Stimulated activated CD4-positive, alpha-beta T cell treated with anti-CD3 and anti-CD28 coated beads, Interleukin-15, amount 100 ng/mL, for 48 hours (primary cell): Measurements from ENCODE around the gene ITGA3.
A peak's percentile ranks its signal among the peaks of the same experiment; 100 is the strongest.

Experiments used
- DNase-seq, 2 donors: peaks; one replicate each; pipeline ENCODE4 v3.0.0-alpha.2; 2020; ENCODE audit warnings: low read depth in 2 of 2

Gene ITGA3

DNA sequence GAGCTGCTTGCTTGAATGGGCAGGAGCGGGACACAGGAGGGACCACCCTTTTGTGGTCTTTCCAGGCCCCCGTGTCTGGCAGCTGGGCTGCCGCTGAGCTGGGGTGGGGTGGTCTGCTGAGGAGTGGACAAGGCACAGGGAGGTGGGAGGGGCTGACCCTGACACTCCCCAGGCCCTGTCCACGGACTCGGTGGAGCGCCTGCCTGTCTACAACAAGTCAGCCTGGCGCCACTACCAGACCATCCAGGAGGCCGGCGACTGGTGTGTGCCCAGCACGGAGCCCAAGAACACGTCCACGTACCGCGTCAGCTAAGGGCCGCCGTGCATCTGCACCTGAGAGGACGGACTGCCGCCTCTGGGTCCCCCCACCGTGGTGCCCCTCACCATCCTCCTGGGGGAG is 53.9 kb downstream of the ITGA3 start:
- no peak for DNase-seq

DNA sequence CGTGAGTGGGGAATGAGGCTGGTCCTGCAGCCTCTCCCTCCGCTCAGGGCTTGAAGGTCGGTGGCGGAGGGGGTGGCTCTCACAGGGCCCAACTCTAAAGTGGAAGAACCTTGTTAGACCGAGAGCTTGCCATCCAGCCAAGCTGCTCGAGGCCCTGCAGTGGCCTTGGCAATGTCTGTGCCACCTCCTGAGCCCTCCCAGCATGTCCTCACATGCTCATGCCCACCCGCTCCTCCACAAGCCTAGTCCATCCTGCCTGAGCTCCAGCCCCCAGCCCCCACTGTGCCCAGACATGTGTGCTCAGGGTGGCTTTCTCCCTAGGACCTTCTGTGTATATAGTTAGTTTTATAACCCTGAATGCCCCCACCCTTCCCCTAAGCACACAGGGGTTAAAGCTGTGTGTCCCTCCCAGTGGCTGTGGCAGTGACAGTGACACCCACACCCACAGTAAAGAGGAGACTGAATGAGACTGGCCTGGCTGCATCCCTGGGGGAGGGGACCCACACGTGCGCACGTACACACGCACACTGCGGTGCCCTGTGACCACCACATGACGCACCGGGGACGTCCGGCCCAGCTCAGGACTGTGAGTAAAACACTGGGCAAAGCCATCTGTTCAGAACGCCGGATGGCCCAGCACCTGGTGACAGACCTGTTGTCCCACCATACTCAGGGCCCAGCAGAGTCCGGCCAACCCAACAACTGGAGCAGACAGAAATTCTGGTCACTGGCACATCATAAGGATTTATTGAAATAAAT is 54.9 kb downstream of the ITGA3 start:
- no peak for DNase-seq

DNA sequence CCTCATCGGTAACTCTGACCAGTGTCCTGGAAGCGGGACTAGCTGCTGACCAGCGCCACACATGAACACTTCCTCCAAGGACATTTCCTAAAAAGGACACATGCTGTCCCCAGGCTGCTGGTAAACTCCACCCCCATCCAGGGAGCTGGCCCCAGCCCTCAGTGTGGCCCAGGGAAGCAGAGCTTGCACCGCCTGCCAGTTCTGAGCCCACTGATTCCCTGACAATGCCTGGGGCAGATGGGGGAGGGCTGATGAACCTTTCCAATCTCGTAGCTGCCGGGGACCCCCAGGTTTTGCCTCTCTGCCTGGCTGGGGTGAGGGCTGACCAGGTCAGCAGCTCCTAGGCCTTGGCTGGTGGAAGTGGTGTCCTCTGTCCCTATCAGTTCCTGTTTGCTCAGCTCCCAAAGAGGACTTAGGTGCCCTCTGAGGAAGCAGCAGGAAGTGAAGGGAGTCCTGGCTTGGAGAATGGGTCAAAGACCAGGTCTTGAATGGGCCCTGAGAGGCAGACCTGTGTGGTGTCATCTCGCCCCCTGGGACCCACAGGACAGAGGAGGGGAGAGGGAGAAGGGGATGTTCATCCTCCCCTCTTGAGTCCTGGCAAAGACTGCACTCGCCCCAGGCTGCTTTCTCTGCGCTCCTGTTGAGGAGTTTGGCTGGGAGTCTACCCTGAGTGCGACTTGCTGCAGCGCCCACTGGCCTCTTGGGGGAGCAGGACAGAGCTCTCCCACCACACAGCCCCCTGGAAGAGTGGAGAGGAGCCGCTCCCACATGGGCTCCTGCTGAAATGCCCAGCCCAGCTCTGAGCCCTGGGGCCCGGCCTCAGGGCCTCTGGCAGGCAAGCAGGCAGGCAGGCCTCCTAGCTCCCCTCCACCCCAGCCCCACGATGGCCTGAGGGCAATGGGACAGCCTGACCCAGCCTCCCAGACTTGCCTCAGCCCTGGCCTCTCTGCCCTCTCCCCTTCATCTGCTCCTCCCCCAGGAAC is 56.1 kb downstream of the ITGA3 start:
- DNase-seq = no peak

DNA sequence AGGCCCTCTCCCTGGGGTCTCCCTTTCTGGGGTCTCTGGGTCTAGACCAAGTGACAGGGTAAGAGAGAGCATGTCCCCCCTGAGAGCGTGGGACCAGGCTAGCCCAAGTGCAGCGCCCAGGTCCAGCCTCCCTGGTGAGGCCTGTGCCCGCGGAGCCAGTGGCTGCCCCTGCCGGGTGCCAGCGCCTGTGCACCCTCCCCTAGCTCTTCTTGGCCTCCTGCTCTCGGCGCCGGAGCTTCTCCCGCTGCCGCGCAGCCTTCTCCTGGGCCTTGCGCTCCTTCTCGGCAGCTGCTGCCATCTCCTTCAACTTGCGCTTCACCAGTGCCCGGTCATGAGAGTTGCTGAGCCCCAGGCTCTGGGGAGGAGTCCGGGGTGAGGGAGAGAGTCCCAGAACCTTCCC is 56.8 kb downstream of the ITGA3 start:
- DNase-seq = no peak

DNA sequence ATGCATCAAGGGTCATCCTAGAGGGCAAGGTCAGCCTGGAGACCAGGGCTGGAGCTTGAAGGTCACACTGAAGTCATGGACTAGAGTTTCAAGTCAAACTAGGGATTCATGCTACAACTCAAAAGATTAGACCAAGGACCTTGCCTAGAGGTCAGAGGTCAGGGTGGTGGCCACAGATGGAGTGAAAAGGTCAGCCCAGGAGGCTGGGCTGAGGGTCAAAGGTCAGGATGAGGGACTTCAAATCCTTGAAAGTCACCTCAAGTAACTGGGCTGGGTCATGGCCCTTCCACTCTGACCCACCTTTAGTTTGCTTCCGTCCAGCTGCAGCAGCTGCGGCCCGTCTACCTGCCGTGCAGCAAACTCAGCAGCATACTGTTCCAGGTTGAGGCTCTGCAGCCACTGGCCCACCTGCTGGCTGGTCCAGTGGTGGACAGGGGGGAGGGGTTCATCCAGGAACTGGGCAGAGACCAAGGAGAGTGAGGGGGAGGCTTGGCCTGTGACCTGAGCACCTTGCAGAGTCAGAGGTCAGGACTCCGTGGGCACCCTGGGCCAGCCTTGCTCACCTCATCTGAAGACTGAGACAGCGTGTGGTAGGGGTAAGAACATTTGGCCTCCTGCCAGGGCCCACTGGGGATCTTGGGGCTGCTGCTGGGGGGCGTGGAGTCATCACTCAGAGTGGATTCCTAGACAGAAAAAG is 57.9 kb downstream of the ITGA3 start:
- no peak for DNase-seq

DNA sequence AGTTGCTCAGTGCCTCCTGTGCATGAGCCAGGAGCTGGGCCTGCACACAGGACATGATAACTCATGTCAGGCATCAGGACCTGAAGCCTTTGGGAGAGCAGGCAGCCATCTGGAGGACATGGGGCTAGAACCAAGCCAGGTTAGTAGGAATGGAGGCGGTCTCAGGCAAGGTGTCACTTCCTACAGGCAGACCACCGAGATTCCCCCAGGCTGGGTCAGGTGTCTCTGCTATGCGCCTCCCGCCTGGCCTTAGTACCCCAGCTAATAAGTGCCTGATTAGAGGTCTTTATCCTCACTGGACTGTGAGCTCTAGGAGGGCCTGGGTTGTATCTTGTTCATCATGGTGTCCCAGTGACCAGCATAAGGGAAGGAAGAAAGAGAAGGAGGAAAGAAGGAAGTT is 58.5 kb downstream of the ITGA3 start:
- no peak for DNase-seq

DNA sequence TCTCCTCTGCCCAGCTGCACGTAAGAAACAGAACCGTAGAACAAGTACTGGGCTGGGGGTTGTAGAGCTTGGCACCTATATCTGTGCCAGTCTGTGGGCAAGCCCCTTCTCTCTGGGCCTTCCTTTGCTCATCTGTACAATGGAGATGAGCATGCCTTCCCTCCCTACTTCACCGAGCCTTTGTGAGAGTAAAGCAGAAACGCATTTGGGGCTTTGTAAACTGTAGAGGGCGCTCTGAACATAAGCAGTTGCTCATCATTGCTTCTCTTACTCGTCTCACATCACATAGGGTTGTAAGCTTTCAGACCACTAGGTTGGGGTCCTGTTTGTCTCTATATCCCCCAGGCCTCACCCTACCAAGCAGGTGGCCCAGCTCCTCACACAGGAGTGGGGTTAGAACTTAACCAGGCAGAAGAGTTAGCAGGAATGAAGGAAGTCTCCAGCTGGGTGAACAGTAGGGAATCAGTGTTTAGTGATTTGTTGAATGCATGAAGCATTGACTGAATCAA is 59.0 kb downstream of the ITGA3 start:
- DNase-seq = peak in 1 of 2 donors; percentile 43

DNA sequence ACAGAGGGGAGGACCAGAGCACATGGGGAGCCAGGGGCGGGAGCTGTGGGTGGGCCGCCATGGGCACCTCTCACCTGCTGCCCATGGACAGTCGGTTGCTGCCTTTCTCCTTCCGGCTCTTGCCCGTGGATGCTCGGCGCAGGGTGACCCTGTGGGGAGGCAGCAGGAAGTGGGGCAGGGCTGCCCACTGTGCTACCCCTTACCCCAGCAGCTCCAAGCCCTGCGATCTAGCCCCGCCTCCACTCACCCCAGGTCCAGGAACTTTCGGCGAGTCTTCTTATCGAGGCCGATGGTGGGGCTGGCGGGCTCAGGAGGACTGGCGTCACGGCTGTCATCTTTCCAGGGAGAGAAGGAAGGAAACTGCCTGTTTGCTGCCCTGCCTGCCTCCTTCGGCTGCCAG is 59.8 kb downstream of the ITGA3 start:
- no peak for DNase-seq

DNA sequence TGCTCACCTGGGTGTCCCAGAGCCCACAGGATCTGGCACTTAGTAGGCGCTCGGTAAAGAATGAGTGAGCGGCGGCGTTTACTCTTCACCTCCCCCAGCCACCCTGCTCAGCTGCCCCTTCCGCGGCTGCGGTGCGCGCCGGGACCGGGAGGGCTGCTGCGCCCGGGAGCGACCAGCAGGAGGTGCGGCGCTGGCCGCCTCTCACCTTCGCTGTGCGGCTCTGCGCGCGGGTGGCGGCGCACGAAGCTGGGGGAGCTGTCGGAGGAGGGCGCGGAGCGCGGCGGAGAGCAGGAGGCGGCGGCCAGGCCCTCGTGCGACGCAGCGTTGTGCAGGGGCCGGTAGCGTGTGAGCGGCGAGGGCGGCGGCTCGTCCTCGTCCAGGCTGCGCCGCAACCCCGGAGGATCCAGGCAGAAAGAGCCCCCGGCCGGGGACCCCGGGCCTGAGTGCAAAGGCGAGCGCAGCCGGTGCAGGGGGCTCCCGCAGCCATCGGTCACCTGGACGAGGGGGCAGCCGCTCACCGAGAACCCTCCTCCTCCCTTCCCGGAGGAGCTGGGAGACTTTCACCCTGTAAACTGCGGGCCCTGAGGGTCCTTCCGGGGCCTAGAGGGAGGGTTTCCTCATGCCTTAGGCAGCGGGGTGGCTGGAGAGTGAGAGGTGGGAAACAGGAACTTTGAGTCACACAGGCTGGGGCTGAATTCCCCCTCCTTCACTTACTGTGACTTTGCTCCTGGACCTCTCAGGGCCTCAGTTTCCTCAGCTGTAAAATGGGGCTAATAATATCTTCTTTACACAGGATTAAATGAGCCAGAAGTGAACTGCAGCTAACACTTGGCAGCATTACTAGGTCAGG is 61.5 kb downstream of the ITGA3 start:
- DNase-seq = peak; percentile 32 to 61

DNA sequence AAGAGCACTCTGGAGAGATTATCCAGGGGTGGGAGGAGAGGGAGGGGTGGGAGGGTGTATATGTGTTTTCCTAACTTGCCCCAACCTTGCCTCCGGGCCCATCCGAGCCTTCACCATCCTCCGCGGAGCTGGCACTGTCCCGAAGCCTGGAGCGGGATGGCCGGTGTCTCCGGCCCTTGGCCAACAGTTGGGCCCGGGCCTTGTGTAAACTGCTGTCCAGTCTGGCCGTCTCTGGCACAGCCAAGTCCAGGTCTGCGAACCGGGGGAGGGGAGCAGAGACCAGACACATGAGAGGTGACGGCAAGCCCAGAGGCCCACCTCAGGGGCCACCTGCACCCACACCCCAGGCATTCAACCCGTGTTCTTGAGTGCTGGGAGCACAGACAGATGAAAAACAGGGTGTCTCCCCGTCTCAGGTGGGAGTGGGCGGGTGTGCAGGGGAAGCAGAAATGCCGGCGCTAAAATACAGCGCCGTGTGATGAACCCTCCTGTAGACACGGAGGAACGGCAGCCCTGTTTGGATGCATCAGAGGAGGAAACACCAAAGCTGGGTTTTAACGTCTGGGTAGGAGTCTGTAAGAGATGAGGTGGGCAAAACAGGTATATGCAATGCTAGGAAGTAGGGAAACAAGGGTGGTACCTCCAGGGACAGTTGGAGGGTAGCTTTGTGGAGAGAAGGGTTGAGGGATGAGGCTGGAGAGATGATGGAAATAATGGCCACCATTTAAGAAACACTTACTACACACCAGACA is 62.3 kb downstream of the ITGA3 start:
- DNase-seq = no peak

DNA sequence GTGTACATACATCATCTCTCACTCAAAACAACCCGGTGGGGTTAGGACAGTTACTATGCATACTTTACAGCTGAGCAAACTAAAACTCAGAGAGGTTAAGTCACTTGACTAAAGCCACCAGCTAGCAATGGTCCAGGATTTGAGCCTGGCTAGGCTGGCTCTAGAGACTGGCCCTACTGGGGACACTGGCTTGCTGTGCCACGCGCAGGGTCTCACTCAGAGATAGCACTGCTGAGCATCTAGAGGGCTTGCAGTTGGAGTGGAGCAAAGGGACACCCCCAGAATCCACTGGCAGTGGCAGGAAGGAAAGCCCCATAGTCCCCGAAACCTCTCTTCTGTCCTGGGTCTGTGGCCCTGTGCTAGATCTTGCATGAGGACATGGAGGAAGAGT is 62.9 kb downstream of the ITGA3 start:
- no peak for DNase-seq

DNA sequence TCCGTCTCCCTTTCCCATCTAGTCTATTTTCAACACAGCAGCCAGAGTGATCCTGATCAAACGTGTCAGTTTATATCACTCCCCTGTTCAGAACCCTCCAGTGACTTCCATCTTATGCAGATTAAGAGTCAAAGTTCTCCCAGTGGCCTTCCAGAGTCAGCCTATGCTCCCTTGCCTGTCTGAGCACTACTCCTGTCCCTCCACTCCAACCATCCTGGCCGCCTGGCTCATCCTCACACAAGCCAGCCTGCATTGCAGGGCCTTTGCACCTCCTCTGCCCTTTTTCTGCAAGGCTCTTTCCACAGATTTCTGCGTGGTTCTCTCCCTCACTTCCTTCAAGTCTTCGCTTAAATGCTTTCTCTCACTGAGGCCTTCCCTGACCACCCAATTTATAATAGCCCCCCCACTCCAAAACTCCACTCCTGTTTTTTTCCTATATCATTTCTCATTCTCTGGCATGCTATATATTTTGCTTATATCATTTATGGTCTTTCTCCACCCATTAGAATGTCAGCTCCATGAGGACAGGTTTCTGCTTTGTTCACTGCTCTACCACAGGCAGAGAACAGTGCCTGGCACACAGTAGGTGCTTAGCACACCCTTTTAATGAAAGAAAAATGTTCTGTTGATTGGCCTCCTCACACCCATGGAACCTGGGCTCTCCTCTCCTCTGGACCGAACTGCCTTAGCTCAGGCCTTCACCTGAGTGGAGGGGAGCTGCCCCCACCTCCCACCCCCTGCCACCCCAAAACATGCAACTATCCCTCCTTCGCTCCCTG is 64.8 kb downstream of the ITGA3 start:
- DNase-seq = no peak

DNA sequence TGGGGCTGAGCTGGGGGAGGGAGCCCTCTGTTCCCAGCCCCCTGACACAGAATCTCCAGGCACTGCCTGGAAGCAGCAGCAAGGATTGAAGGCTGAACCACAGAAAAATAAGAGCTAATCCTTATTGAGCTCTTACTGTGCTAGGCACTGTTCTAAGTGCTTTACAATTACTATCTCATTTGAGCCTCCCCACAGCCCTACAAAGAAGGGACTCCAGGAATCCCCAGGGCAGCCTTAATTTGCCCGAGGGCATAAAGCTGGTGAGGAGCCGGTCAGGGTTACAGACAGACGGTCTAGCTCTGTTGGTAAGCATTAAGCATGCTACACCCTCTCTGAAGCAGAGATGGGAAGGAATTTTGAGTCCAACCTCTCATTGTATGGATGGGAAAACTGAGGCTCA is 67.0 kb downstream of the ITGA3 start:
- no peak for DNase-seq

DNA sequence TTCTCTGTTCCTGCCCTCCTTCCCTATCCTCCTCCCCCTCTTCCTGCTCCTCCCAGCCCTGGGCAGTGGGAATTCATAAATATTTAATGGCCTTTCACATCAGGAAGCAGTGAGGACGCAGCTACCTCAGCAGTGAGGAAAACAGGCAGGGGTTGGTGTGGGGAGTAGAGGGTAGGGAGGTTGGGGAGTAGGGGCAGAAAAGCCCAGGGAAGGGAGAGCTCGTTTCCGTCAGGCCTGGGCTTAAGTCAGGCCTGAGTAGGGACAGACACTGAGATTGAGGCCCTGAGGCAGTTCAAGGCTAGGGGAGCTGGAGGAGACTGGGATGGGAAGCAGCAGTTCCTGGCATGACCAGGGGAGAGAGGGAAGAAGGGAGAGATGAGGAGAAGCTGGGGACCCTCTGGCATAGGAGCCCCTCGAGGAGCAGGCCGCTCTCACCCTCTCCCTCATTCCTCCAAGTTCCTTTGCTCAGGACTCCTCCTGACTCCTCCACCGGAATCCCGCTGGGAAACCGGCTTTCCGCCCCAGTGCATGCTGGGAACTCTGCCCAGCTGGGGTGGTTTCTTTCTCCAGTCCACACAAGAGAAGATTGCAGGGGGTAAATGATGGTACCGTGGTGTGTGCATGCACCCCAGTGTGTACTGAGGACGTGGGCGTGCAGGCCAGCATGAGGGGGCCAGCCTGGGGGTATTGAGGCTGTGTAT is 67.9 kb downstream of the ITGA3 start:
- no peak for DNase-seq

DNA sequence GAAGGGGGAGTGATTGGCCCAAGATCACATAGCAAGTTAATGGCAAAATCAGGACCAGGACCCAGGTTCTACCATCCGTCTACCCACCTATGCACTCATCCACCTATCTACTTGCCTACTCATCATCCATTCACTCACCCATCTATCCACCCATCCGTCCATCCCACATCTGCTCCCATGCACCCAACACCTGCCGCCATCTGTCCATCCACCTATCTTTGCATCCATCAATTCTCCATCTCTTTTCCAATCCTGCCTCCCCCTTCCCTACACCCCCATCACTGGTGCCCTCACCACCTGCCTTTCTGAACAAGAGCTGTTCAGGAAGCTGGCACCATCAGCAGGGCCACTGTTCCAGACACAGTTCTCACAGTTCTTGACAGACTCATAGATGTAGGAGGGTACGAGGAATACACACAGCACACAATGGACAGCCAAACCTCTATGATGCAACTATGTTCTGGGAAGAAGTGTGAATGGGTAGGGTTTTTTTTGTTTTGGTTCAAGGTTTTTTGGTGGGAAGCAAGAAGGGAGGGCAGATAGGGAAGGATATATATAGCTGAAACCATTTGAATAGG is 69.6 kb downstream of the ITGA3 start:
- no peak for DNase-seq

DNA sequence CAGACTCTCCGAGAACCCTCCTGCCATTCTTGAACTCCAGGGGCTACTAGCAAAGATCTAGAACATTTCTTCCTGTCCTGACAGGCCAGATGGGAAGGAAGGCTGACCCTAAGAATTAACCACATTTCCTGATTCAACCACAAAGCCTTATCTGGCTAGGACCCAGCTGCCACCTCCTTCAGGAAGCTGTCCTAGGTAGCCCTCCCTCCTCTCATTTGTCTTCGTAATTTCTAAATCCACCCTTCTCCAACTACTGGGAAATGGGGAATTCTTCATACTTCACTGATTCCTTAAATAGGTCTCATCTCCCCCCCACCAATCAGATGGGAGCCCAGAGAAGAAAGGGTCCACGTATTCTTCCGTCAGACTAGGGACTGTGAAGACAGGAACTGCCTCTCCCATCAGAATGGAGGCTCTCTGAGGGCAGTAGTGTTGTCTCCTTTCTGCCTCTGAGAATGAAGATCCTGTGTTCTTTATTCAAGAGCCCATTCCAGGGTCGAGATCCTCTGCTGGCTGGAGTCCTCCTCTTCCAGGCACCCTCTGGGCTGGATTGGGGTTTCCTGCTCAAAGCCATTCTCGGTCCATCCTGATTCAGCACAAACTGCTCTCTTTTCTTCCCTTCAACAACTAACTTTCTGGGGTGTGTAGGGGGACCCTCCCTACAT is 71.9 kb downstream of the ITGA3 start:
- no peak for DNase-seq

DNA sequence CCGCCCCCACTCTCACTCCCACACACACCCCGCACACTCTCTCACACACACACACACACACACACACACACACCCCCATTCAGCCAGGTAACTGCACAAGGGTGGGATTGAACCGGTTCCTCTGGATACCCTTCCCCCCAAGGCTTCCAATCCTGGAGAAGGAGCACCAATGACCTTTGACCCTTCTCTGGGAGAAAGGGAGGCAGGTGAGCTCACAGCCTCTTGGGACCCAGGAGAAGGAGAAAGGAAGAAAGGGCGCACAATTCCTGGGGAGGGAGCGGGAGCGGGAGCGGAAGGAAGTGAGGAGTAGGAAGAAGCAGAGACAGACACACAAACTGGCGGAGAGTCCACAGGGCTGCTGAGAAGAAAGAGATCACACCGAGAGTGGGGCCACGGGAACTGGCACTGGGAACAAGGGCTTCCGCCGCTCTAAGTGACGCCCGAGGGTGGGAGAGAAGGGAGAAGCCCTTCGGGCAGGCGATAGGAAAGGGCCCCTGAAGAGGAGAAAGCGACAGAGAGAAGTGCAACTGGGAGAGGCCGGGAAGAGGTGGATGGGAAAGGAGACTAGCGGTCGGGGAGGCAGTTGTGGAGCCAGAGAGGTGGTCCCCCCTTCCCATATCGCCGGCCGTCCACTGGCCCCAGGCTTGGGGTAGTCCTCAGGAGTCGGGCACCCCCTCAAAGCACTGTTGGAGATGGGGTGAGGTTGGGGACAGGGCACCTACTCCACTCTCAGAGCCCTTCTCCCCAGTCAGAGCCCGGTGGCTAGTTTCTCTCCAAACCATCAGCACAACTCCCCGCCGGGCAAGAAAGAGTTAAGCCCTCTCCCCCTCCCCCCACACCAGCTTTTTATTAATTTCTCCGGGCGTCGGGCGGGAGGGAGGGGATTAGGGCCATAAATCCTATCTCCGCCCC is 72.8 kb downstream of the ITGA3 start:
- no peak for DNase-seq
